Calu3 (cell line): ENCODE results near the gene ITGB2. TPM values are rescaled to one million over a fixed set of nuclear protein-coding genes. Genes with fewer than 3 reads are reported as not detected.

ENCODE experiments used
- BruUV-seq: library from RNA; stranded (reverse); fragments of 400-500 nt; replicated peaks from 2 replicates; lab custom pipeline; 2021; lab: Mats Ljungman, UMichigan
- CTCF ChIA-PET: fragments of 300-600 bp; sonication (Branson Sonifier 250); formaldehyde crosslinking; loops from one replicate; lab custom pipeline; 2022; ENCODE audit warnings: antibody characterized with exemption; lab: Charles Lee
- DNase-seq: peaks from one replicate; pipeline ENCODE4 v3.0.0; 2022
- H3K27ac Mint-ChIP-seq: one replicate; pipeline ENCODE4 v1.8.0; 2022; ENCODE audit warnings: mixed read lengths; ENCODE audit not compliant: unreplicated experiment
- H3K27me3 Mint-ChIP-seq: one replicate; pipeline ENCODE4 v1.8.0; 2022; ENCODE audit warnings: mixed read lengths; ENCODE audit not compliant: unreplicated experiment
- H3K36me3 Mint-ChIP-seq: one replicate; pipeline ENCODE4 v1.8.0; 2022; ENCODE audit warnings: mild to moderate bottlenecking, moderate library complexity, mixed read lengths; ENCODE audit not compliant: insufficient read depth, unreplicated experiment
- H3K4me1 Mint-ChIP-seq: one replicate; pipeline ENCODE4 v1.8.0; 2022; ENCODE audit warnings: mild to moderate bottlenecking, low read depth, mixed read lengths; ENCODE audit not compliant: unreplicated experiment
- H3K4me3 Mint-ChIP-seq: one replicate; pipeline ENCODE4 v1.8.0; 2022; ENCODE audit warnings: mild to moderate bottlenecking, low read depth, moderate library complexity, mixed read lengths; ENCODE audit not compliant: unreplicated experiment
- H3K9me3 Mint-ChIP-seq: one replicate; pipeline ENCODE4 v1.8.0; 2022; ENCODE audit warnings: low read depth, mixed read lengths; ENCODE audit not compliant: unreplicated experiment
- intact Hi-C: fragments of 100-400 bp; cut with micrococcal nuclease; formaldehyde crosslinking; loops from one replicate; pipeline ENCODE4 v1.10.0; 2022; ENCODE audit not compliant: unreplicated experiment
- total RNA-seq: library from RNA; stranded (reverse); gene quantifications from 2 replicates; pipeline ENCODE4 v1.2.3, GENCODE V29; 2022
- TF ChIP-seq, protein P1 (sequence below): fragments of 200-600 bp; IDR thresholded peaks from one replicate; pipeline ENCODE4 v1.8.0; 2022; ENCODE audit warnings: antibody characterized with exemption; ENCODE audit not compliant: unreplicated experiment

The ITGB2 gene
- total RNA-seq, 1 experiment from 2014 or later: 0.42 TPM

DNA sequence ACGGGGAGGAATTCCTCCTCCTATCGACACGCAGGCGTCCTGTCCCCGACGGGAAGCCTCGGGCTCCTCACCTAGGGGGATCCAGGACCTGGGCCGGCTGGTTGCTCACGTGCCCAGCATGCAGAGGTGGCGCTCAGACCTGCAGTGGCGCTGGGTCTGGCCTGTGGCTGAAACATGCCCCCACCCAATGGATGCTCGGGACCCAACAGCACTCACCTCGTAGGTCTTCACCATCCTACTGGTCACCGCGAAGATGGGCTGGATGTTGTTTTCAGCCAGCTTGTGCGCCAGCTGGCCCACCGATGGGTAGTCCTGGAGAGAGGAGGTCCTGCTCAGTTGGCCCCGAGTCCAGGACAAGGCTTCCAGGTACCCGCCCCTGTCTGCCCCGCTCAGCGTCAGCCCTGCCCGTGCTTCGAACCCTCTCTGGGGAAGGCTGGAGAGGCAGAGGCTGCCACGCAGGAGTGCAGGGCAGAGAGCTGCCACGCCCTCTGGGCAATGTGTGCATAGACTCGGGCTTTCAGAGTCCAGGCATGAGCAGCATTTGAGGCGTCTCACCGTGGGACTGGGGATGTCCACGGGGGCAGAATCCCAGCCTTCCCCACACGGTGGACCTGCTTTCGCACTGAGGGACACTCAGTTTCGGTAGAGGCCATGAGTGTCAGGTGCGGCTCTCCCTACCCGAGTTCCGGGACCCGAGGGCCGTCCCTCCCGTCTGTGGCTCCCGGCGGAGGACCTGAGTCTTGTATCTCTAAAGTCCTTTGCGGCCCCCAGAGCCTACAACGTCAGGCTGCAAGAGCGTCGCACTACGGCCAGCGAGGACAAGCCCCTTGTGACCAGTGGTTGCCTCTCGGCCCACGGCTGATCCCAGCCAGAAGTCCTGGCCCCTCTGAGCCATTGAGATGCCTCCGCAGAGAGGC lies 21.6 kb downstream of the ITGB2 start:
- BruUV-seq: no TSS peak
- TF ChIP-seq, protein P1, sequence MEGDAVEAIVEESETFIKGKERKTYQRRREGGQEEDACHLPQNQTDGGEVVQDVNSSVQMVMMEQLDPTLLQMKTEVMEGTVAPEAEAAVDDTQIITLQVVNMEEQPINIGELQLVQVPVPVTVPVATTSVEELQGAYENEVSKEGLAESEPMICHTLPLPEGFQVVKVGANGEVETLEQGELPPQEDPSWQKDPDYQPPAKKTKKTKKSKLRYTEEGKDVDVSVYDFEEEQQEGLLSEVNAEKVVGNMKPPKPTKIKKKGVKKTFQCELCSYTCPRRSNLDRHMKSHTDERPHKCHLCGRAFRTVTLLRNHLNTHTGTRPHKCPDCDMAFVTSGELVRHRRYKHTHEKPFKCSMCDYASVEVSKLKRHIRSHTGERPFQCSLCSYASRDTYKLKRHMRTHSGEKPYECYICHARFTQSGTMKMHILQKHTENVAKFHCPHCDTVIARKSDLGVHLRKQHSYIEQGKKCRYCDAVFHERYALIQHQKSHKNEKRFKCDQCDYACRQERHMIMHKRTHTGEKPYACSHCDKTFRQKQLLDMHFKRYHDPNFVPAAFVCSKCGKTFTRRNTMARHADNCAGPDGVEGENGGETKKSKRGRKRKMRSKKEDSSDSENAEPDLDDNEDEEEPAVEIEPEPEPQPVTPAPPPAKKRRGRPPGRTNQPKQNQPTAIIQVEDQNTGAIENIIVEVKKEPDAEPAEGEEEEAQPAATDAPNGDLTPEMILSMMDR: no peak
- CTCF ChIA-PET: no interaction called here
- Mint-ChIP-seq H3K4me3 (no peak overlapping the region), H3K27me3 (peaks cover 23% of the 10 kb centered on the region), H3K27ac (no peak overlapping the region), H3K36me3 (peaks cover 5% of the 10 kb centered on the region), H3K9me3 (no peaks in the 10 kb centered on the region), H3K4me1 (no peaks in the 10 kb centered on the region)
- intact Hi-C loops: no loop called here
- no peak for DNase-seq

DNA sequence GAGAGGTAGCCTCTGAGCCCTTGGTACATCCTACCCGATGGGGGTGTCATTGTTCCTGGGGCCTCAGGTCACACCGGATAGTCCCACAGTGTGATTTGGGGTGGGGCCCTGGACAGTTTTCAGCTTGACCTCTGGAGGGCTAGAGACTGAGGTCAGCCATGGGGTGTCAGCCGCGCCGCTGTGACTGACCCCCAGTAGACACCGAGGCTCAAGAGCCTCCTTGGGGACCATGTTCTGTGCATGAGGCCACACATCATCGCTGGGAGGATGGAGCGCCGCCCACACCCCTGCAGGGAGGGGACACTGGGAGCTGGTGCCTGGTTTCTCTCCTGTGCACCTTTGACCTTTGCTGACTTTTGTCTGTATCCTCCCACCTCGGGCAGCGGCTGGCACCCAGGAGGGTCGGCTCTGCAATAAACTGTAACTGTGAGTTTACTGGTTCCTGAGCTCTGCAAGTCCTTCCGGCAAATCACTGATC lies 22.6 kb downstream of the ITGB2 start:
- CTCF ChIA-PET: no interaction called here
- intact Hi-C loops: no loop called here
- Mint-ChIP-seq H3K4me3 (no peak overlapping the region), H3K9me3 (no peaks in the 10 kb centered on the region), H3K36me3 (peaks cover 5% of the 10 kb centered on the region), H3K27me3 (peaks cover 23% of the 10 kb centered on the region), H3K27ac (no peak overlapping the region), H3K4me1 (no peaks in the 10 kb centered on the region)
- no peak for DNase-seq
- no TSS peak for BruUV-seq
- TF ChIP-seq, protein P1: no peak

DNA sequence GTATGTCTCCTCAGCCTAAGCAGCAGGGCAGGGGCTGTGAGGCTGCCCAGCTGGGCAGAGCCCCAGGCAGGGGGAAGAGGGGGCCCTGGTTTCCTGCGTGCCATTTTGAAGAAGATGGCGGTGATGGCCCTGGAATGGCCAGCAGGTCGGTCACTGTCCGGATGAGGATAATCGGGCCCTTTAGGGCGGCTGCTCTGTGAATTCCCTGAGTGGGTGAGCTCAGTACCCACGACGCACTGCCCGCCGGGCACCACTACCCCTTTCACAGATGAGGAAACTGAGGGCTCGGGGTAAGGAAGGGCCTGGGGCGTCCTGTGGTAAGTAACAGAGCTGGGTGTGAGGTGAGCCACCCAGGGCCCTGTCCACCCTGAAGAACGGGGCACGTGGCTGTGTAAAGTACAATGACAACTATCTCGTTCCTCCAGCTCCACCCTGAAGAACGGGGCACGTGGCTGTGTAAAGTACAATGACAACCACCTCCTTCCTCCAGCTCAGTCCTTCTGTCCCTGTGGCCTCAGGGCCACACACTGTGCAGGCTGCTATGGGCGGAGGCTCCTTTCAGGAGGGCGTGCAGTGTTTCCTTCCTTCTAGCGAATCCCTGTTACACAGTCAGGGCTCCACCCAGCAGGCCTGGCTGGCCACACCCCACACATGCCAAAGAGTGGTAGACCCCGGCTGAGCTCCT lies 23.2 kb downstream of the ITGB2 start:
- intact Hi-C loops: no loop called here
- peaks cover 18% of the 10 kb centered on the region for H3K27me3 Mint-ChIP-seq
- no peak overlapping the region for H3K4me3 Mint-ChIP-seq
- H3K9me3 Mint-ChIP-seq: no peaks in the 10 kb centered on the region
- DNase-seq: no peak
- TF ChIP-seq, protein P1: no peak
- no peak overlapping the region for H3K27ac Mint-ChIP-seq
- no TSS peak for BruUV-seq
- H3K4me1 Mint-ChIP-seq: no peaks in the 10 kb centered on the region
- CTCF ChIA-PET: no interaction called here
- peaks cover 5% of the 10 kb centered on the region for H3K36me3 Mint-ChIP-seq

DNA sequence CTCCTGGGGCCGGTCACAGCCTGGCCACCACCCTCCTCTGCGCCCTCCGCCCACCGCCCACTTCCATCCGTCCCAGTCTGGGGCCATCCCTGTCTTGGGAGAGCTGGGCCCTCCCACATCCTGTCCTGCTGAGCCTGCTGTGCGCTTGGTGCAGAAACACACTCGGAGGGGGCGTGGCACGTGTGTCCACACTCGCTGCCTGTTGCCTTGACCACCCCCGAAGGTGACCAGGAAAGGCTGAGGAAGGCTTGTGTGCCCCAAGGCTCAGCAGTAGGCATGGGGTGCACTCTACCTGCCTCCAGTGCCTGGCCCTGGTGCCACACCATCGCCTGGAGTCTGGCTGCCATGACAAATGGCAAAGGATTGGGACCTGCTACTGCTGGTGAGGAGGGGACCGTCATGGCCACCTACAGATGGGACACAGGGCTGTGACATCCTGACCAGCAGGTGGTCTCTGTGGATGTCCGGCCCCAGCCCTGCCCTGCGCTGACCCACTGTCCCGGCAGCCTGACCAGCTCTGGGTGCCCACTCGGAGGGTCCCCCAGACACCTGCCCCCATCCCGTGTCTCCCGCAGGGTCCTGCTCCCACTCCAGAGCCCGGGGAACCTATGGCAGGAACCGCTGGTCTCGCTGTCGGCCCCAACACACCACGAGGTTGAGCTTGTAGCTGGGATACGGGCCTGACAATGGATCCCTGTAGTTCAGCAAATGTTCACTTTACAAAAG lies 24.0 kb downstream of the ITGB2 start:
- H3K27me3 Mint-ChIP-seq: peaks cover 16% of the 10 kb centered on the region
- DNase-seq: no peak
- TF ChIP-seq, protein P1: no peak
- no peak overlapping the region for H3K27ac Mint-ChIP-seq
- no peaks in the 10 kb centered on the region for H3K4me1 Mint-ChIP-seq
- no peak overlapping the region for H3K4me3 Mint-ChIP-seq
- CTCF ChIA-PET: no interaction called here
- no peaks in the 10 kb centered on the region for H3K9me3 Mint-ChIP-seq
- H3K36me3 Mint-ChIP-seq: peaks cover 5% of the 10 kb centered on the region
- no TSS peak for BruUV-seq
- intact Hi-C loops: no loop called here
